ENCODE results near the gene PYGL. TPM values are rescaled to one million over a fixed set of nuclear protein-coding genes. Genes with fewer than 3 reads are reported as not detected.
A peak's percentile ranks its signal among the peaks of the same experiment; 100 is the strongest.
"Not testable (repeated sequence)": the region's sequence is repeated elsewhere in the genome, so short reads cannot be mapped to it uniquely, and the experiment has no call there.

PYGL gene
- total RNA-seq, 1 experiment from 2014 or later = 0.63 TPM

DNA sequence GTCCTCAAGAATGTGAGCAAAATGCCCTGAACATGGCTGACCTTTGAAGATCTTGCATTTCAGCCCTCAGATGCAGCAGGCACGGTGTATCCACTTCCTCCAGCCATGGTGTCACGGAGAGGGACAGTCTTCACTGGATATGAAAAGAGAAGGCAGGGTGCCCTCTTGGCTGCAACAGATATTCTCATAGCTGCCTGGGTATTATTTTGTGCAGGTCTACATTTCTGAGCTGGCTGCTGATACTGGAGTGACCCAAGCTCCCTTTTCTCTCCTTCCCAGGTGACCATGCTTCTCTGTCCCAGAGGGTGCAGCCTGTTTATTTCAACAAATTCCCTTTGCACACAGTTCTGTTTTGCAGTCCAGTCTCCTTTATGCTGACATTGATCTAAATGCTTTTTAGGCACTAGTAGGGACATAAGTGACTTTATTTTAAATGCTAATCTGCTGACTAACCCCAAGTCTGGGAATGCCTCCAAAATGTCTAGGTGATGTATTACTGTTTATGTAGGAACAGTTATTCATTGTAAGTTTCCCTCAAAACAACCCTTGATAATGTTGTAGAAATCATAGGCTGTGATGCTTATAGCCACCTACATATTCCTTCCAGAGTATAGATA, 17.4 kb upstream of the PYGL start:
- no peaks in the 10 kb centered on the region for H3K36me3 ChIP-seq
- DNase-seq = no peak
- no peaks in the 10 kb centered on the region for H3K27me3 ChIP-seq
- no peaks in the 10 kb centered on the region for H3K9me3 ChIP-seq
- H3K4me3 ChIP-seq = no peak overlapping the region

DNA sequence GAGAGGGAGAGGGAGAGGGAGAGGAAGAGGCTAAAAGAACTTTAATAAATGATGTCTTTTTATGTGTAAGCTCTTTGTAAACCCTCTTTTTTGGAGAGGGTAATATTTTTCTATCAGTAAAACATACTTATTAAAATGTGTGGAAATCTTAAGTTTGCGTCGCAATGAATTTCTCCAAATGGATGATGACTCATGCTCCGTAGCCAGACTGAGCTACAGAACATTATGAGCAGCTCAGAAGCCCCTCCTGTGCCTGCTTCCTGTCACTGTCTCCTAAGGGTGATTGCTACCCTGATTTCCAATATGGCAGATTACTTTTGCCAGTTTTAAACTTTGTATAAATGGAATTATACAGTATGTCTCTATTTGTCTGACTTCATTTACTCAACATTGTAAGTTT, 13.0 kb upstream of the PYGL start:
- no peaks in the 10 kb centered on the region for H3K9me3 ChIP-seq
- no peaks in the 10 kb centered on the region for H3K36me3 ChIP-seq
- peak overlapping the region; percentile 34 for H3K4me3 ChIP-seq
- no peaks in the 10 kb centered on the region for H3K27me3 ChIP-seq
- peak; percentile 14 for DNase-seq

DNA sequence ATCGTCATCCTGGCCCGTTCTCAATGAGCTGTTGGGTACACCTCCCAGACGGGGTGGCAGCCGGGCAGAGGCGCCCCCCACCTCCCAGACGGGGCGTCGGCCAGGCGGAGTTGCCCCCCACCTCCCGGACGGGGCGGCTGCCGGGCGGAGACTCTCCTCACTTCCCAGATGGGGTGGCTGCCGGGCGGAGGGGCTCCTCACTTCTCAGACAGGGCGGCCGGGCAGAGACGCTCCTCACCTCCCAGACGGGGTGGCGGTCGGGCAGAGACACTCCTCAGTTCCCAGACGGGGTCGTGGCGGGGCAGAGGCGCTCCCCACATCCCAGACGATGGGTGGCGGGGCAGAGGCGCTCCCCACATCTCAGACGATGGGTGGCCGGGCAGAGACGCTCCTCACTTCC, 12.1 kb upstream of the PYGL start:
- not testable (repeated sequence) for H3K9me3 ChIP-seq, H3K27me3 ChIP-seq, H3K36me3 ChIP-seq, DNase-seq
- peak overlapping the region; percentile 34 for H3K4me3 ChIP-seq

DNA sequence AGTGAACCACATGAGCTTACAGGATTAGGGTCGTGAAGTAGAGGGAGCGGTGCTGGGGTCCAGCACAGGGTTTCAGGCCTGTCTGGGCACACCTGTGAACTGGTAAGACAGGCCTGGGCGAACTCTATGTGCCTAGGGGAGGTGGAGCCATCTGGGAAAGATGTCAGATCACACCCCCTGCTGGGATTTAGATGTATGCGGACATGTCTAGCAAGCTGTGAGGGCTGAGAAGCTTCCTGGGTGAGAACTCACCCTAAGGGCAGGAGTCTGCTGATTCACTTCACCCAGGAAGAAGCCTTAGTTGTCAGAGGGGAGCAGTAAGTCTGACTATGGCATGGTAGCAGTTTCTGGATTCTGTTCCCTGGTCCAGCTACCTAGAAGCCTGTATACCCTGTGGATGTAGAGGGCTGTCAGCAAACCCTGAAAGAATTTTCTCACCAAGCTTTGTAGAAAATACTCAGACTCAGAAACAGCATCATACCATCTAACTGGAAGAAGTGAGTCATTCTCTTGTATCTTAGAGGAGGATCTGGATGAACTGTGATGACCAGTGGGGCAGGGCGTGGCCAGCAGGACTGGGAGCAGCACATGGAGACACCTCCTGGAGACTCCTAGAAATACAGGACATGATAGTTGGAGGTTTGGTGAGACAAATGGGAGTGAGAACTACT, 11.2 kb upstream of the PYGL start:
- no peaks in the 10 kb centered on the region for H3K9me3 ChIP-seq
- peak; percentile 92 for DNase-seq
- H3K27me3 ChIP-seq = no peaks in the 10 kb centered on the region
- H3K36me3 ChIP-seq = no peaks in the 10 kb centered on the region
- H3K4me3 ChIP-seq = no peak overlapping the region

DNA sequence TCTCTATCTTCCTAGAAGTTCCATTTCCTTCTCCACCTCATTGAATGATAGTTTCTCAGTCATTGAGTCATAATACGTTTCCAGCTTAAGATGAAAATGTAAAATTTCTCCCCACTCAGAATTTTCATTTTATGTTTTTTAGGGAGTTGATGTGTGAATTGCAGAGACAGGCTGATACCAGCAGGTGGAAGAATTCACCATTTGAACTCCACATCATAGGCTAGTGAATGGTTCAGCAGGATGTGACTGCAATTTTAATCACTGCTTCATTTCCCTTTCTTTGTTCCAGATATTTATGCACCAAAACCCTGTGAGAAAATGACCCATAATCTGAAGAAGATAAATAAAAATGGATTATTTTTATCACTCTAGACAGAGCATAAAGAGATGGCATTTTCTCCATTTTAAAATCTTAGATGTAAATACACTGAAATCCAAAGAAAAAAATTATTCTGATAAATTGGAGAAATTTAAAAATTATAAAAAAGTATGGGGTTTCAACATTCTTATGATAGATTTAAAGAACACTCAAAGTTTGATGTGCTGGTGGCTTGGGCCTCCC, 10.6 kb upstream of the PYGL start:
- Histone ChIP-seq H3K4me3 (no peak overlapping the region), H3K27me3 (no peaks in the 10 kb centered on the region)
- no peak for DNase-seq

DNA sequence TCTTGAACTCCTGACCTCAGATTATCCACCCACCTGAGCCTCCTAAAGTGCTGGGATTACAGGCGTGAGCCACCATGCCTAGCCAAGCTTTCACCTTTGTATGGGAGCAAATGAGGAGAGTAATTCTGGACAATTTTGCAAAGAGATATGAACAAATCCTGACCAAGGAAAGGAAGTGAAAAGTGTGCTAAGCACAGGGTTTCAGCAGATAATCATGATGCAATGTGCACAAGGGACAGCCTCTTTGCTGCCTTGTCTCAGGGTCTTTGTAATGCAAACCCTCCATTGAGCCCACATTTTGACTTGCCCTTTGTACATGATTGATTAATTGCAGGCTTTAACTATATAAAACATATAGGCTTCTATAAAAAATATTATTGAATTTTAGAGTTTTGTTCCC, 9.2 kb upstream of the PYGL start:
- Histone ChIP-seq H3K36me3 (no peaks in the 10 kb centered on the region), H3K4me3 (no peak overlapping the region), H3K27me3 (no peaks in the 10 kb centered on the region), H3K9me3 (no peaks in the 10 kb centered on the region)
- no peak for DNase-seq

More for the DNA sequence above, 10.6 kb upstream of the PYGL start:
- no peaks in the 10 kb centered on the region for H3K36me3 ChIP-seq
- no peaks in the 10 kb centered on the region for H3K9me3 ChIP-seq

DNA sequence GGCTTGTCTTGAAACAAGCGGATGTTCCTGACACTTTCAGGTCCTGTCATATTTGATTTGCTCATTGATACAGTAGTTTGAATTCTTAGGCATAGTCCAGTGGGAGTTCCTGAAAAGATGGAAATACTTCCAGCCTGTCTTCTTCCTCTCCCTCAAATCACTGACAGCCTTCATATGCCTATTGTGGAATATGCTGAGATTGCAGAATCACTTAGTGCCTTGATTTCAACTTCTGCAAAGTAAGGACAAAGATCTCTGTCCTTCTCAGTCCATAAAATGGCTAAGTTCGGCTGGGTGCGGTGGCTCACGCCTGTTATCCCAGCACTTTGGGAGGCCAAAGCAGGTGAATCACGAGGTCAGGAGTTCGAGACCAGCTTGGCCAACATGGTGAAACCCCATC, 6.7 kb upstream of the PYGL start:
- Histone ChIP-seq H3K36me3 (no peaks in the 10 kb centered on the region), H3K9me3 (no peaks in the 10 kb centered on the region), H3K4me3 (no peak overlapping the region), H3K27me3 (no peaks in the 10 kb centered on the region)
- DNase-seq = no peak

DNA sequence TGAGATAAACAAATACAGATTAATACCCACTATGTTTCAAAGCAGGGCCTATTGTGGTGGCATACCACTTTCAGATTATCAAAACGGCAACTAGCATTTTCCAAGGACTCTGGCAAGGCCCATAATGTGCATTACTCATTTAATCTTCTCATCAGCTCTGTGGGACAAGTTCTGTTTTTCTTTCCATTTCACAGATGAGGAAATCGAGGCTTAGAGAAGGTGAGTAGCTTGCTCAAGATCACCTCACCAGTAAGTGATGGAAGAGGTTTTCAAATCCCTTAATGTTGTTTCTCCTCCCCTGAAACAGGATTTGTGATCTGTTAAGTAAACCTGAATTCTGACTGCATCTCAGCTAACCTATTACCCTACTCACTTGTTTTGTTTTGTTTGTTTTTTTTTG, 3.9 kb upstream of the PYGL start:
- H3K36me3 ChIP-seq = no peaks in the 10 kb centered on the region
- DNase-seq = no peak

DNA sequence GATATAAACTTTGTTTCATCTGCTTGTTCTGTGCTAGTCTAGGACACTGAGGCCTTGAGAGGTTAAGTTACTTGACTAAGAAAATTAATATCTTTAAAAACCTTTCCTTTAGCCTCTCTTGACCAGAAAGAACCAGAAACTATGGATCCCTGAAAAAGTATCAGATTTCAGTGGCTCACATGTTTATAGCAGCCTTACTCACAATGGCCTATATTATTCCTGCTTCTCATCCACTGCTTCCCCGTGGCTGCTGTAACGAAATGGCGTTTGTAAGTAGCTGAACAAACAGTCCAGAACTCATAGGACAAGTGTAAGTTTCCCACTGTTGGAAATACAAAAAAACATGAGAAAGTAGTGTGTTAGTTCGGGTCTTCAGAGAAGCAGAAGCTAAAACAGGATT, 3.2 kb upstream of the PYGL start:
- H3K9me3 ChIP-seq = no peaks in the 10 kb centered on the region
- H3K4me3 ChIP-seq = no peak overlapping the region
- no peaks in the 10 kb centered on the region for H3K27me3 ChIP-seq
- no peaks in the 10 kb centered on the region for H3K36me3 ChIP-seq
- DNase-seq = no peak

More for the DNA sequence above, 3.9 kb upstream of the PYGL start:
- no peak overlapping the region for H3K4me3 ChIP-seq
- H3K9me3 ChIP-seq = no peaks in the 10 kb centered on the region
- H3K27me3 ChIP-seq = no peaks in the 10 kb centered on the region

DNA sequence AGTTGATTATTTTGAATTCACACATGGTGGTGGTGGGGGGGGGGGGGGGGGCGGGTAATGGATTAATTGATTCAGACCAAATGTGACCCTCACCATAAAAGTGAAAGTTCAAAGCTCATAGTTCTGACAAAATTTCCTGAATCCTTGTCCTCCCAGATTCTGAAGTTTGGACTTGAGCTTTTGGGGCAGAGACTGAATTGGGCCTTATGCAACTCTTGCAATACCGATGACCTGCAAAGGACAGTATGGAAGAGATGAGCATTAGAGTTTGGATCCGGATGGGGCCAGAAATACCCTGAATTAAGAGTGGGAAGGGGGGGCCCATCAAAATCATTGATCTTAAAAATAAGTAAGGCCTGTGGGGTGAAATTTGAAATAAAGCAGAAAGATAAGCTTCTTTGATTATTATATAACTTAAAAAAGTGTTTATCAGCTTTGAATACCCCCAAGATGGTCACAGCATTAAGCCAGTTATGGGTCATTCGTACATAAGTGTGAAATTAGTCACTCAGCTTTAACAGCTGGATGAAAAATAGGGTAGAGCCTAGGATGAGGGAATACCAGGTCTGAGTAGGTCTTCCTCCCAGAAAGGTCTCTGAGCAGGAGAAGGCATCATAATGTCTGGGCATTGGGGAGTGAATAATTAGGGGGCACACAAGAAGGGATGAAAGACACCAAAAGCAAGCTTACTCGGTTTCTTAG, 2.1 kb upstream of the PYGL start:
- H3K36me3 ChIP-seq = no peaks in the 10 kb centered on the region
- H3K9me3 ChIP-seq = no peaks in the 10 kb centered on the region
- H3K4me3 ChIP-seq = no peak overlapping the region
- DNase-seq = no peak
- H3K27me3 ChIP-seq = no peaks in the 10 kb centered on the region

DNA sequence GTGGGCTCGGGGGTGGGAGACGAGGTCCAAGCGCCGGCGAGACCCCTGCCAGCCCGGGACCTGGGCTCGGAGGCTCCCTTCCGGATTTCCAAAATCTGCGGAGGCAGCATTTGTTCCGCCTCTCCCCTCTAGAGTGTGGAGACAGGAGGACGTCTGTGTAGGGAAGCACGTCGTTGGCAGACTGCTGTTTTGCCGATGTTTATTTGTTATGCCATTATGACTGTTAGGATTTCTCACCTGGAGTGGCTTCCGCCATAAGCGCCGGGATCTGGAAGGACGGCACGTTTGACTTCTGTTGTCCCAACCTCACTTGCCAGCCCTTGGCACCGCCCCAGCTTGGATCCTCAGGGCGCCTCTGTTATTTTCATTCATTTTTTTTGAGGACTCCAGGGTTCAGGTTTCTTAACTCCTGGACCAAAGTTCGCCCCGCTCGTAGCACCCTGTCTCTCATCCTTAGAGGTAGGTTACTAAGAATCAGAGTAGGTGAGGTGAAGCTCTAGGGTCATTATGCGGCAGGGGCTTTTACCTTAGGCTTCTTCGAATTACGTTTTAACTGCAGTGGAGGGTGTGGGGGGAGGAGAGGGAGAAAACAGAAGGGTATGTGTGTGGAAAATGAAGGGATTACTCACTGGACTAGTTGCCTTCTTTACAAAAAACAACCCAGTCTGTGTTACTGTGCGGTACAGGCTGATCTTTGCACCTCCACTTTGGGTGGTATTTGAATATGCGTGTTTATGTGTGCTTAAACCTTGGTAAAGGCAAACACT, 547 bp upstream of the PYGL start:
- Histone ChIP-seq H3K9me3 (no peaks in the 10 kb centered on the region), H3K27me3 (no peaks in the 10 kb centered on the region), H3K4me3 (peak overlapping the region; percentile 74), H3K36me3 (no peaks in the 10 kb centered on the region)
- DNase-seq = peak; percentile 40

DNA sequence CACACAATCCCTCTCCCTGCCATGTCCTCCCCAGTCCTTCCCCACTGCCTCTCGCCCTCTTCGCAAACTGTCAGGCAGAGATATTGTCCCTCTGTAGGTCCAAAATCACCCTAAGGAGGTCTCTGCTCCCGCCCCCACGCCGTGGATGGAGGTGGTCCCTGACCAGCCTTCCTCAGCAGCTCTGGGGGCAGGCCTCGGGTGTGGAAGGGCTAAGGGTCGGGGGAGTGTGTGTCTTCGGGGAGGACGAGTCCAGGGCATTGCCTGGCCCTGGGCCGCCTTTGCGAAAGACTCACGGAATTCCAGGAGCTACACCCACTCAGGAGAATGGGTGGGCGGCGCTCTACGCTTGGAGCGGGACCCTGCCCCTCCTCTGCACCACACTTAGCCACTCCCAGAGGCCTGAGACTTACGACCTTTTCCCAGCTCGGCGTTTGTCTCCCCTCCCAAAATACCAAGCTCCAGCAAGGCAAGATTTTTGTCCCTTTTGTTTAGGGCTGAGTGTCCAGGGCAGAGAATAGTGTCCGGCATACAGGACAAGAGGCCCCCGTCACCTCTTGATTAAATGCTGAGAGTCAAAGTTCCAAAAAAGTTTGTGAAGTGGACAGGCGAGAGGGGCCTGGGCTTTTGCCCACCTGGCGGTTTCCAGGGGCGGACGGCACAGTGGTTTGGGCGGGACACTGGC, 881 bp downstream of the PYGL start:
- Histone ChIP-seq H3K36me3 (no peaks in the 10 kb centered on the region), H3K27me3 (no peaks in the 10 kb centered on the region), H3K4me3 (peak overlapping the region; percentile 74), H3K9me3 (no peaks in the 10 kb centered on the region)
- no peak for DNase-seq

DNA sequence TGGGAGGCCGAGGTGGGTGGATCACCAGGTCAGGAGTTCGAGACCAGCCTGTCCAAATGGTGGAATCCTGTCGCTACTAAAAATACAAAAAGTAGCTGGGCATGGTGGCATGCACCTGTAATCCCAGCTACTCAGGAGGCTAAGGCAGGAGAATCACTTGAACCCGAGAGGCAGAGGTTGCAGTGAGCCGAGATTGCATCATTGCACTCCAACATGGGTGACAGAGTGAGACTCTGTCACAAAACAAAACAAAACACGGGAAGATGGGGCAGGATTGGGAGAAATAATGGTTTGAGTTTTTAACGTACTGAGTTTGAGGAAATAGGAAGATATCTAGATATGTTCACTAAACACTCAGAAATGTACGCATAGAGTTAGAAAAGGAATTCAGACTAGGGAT, 2.6 kb downstream of the PYGL start:
- not testable (repeated sequence) for H3K4me3 ChIP-seq, DNase-seq, H3K36me3 ChIP-seq, H3K27me3 ChIP-seq, H3K9me3 ChIP-seq

DNA sequence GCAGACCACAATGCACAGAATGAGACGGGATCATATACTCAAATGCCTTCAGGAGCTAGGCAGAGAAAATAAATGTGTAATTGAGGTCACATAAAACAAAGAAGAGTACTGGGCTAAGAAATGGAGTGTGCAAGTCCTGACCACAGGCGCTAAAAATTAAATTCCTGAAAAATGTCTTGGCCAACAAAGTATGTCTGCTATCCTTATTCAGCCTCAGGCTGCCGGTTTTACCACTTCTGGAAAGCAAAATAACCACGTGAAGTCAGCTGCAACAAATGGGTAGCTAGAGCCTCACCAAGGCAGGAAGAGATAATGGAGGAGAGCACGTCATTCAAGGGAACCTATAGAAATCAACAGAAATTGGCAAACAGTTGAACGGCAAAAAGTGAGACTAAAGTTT, 3.1 kb downstream of the PYGL start:
- no peaks in the 10 kb centered on the region for H3K9me3 ChIP-seq
- H3K36me3 ChIP-seq = no peaks in the 10 kb centered on the region
- no peak for DNase-seq
- no peaks in the 10 kb centered on the region for H3K27me3 ChIP-seq
- no peak overlapping the region for H3K4me3 ChIP-seq

DNA sequence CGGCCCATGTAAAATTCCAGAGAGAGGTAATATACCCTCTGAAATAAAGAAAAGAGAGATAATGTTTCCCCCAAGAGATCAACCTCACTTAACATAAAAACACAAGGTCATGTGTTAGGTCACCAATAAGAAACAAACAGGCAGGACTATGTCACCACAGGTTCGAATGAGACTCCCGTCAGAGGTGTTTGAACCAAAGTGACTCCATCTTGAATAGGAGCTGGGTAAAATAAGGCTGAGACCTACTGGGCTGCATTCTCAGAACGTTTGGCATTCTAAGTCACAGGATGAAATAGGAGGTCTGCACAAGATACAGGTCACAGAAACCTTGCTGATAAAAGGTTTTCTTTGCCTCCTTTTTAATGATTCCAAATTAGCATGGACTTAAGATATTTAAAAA, 6.5 kb downstream of the PYGL start:
- Histone ChIP-seq H3K9me3 (no peaks in the 10 kb centered on the region), H3K27me3 (no peaks in the 10 kb centered on the region), H3K36me3 (no peaks in the 10 kb centered on the region), H3K4me3 (no peak overlapping the region)
- DNase-seq = no peak

DNA sequence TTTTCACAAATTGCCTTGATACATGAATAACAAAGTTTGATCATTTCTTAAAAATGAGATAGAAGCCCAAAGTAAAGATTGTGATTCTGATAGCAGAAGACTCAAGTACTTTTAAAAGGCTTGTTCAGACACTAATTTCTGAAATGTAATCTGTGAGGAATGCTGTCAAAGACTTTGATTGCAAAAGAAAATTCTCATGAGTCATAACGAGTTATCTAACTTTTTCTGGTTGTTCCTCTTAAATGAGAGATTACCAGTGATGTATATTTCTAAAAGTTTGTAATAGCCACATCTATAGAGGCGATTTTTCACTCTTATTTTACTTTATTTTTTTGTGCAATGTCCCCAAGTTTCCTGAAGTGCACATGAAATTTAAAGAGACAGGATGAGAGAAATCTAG, 7.0 kb downstream of the PYGL start:
- no peak for DNase-seq
- Histone ChIP-seq H3K9me3 (no peaks in the 10 kb centered on the region), H3K36me3 (no peaks in the 10 kb centered on the region), H3K4me3 (no peak overlapping the region), H3K27me3 (no peaks in the 10 kb centered on the region)
